WI38 (cell line): Measurements from ENCODE around the gene SOWAHA.

ENCODE experiments used
- H3K4me3 ChIP-seq: 2 replicates; pipeline ENCODE4 v1.5.1; 2011; ENCODE audit warnings: low read depth, mild to moderate bottlenecking, control low read depth, low read length
- TF ChIP-seq, protein P1 (sequence below): IDR thresholded peaks from 2 replicates; pipeline ENCODE4 v1.5.1; 2012; ENCODE audit warnings: low read depth, mild to moderate bottlenecking, control low read depth, low read length

SOWAHA gene

DNA sequence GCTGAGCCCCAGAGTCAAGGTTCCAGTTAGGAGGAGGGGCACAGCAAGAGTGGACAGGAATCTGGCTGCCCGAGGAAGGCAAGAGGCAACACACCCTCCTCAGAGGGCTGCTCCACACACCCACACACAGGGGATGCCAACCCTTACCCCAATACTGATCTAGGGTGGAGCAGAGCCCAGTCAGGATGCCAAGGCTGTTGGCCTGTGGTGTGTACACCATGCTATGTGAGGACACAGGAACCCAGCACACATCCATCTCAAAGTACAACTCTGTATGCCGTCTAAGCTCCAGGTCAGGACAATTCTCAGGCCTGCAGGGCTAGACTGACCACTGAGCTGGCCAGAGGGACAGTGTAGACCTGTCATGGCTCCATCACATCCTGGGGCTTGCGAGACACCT is 38.7 kb upstream of the SOWAHA start:
- TF ChIP-seq, protein P1, sequence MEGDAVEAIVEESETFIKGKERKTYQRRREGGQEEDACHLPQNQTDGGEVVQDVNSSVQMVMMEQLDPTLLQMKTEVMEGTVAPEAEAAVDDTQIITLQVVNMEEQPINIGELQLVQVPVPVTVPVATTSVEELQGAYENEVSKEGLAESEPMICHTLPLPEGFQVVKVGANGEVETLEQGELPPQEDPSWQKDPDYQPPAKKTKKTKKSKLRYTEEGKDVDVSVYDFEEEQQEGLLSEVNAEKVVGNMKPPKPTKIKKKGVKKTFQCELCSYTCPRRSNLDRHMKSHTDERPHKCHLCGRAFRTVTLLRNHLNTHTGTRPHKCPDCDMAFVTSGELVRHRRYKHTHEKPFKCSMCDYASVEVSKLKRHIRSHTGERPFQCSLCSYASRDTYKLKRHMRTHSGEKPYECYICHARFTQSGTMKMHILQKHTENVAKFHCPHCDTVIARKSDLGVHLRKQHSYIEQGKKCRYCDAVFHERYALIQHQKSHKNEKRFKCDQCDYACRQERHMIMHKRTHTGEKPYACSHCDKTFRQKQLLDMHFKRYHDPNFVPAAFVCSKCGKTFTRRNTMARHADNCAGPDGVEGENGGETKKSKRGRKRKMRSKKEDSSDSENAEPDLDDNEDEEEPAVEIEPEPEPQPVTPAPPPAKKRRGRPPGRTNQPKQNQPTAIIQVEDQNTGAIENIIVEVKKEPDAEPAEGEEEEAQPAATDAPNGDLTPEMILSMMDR = no peak
- no peak overlapping the region for H3K4me3 ChIP-seq

DNA sequence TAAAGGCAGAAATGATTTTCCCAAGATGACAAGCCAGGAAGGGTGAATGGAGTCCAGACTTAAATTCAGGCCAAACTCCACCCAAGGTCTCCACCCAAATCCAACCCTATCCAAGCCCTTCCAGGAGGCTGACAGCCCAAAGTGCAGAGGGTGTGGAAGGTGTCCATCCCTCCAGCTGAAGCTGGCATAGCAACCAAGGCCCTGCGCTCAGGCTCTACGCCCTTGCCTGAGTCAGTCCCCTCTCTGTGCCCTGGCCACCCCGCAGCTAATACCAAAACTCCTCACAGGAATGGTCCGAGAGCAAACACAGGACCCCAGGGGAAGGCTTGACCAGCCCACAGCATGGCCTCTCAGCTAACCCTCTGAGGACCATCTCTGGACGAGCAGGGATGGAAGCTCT is 38.2 kb upstream of the SOWAHA start:
- TF ChIP-seq, protein P1 = no peak
- H3K4me3 ChIP-seq = no peak overlapping the region

GRCh38 chr5:132775476-132775961 is 37.6 kb upstream of the SOWAHA start:
- peak overlapping the region; percentile 81; the same call in 1 of the 2 replicates for H3K4me3 ChIP-seq
- TF ChIP-seq, protein P1 = no peak

DNA sequence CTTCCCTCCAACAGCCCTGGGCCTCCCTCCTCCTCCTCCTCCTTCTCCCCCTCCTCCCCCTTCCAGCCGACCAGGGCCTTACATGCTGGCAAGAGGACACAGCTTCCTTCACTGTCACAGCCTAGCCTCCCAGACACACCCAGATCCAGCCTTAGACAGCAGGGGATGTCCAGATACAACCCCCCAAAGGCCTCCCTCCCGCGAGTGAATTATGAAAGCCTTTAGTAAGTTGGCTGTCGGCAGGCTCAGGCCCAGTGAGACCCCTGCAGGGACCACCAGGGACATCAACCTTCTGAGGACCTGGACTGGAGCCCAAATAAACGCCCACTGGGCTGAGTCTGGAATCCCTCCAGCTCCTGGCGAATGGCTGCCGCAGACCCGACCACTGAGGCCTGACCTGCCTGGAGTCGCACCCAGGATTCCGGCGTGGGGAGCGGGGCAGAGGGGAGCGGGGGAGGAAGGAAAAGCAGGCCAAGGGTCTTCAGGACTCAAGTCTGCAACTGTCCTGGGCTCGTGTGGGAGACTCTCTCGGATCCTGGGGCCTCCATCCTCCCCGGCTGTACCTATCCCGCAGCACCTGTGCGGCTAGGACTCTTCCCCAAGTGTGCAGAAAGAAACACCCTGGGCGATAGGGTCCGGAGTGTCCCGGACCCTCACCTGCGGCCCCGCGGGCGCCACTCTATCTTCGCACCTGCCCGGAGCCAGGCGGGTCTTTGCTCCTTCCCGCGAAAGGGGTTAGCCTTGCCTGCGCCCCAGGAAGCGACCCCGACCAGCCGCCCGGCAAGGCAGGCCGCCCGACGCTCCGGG is 36.8 kb upstream of the SOWAHA start:
- peak overlapping the region; percentile 81 for H3K4me3 ChIP-seq
- TF ChIP-seq, protein P1 = no peak

GRCh38 chr5:132776938-132777208 is 36.2 kb upstream of the SOWAHA start:
- TF ChIP-seq, protein P1 = no peak
- H3K4me3 ChIP-seq = peak overlapping the region; percentile 81

DNA sequence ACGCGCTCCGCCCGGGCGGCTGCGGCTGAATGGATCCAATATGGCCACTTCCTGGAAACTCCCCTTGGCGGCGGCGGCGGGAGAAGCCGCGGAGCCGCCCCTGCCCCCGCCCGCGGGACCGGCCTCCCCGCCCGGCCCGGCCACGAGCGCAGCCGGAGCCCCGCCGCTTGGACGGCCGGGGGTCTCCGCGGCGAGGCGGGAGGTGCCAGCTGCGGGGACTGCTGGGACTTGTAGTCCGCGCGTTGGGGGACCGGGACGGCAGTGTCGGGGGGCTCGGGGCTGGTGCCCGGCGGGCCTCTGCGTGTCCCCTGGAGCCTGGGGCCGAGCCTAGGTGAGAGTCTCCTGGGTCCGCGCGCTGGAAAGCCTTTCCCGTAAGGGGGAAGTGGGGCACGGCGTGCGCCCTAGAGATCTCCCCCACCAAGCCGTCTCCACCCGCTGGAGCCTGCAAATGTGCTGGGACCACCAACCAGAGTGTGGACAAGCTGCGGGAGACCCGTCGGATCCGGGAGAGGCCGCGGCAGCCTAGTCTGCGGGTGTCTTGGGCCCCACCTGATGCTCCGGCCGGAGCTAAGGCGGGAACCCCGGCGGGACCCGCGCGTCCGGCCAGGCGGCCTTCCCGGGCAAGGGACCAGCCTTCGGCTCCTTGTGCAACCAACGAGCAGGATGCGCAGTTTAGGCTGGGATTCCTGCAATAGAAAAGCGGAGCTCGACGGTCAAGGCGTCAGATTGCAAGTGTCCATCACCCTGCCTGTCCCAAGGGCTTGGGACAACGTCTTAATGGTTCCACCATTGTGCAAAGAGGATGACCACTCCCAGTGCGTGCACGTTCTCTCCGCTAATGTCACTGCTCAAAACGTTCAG is 35.7 kb upstream of the SOWAHA start, which contains the start of gene SEPTIN8:
Gene SEPTIN8, minus strand, starts transcription at position 31 of the 861 bp plus-strand sequence. CDS start 102 bp downstream, outside the sequence.
- H3K4me3 ChIP-seq = peak within 1 kb of the TSS; percentile 81
- TF ChIP-seq, protein P1 = no peak

GRCh38 chr5:132778129-132778528 is 35.0 kb upstream of the SOWAHA start:
- TF ChIP-seq, protein P1 = no peak
- peak overlapping the region; percentile 81 for H3K4me3 ChIP-seq
